ENCODE data around the gene TMEM178B. TPM values are rescaled to one million over a fixed set of nuclear protein-coding genes. Genes with fewer than 3 reads are reported as not detected.

Gene TMEM178B
- total and polyA plus RNA-seq, 9 of the 15 experiments (the other 6 are each of a cell fraction or from before 2014, with no cell fraction given): under 0.01 to 0.03 (median 0.01) TPM; not detected in 5

DNA sequence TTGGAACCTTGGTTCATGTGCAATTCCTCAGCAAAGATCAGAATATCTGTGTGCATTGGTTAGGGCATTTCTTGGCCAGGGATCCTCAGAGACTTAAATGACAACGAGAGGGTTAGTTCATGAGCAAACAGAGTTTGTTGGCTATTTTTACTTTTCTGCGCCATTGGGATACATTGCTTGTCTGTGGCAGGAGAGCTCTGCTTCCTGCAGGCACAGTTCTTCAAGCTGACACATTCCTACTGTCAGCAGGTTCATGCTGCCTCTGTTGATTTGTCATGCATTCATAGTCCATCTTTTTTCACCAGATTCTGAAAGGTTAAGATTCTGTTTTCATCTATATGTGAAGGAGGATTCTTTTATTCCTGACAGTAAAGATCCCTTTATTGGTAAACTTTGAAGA lies 139.4 kb downstream of the TMEM178B start (continued):
- TF ChIP-seq CBX8 (IDR thresholded peaks at IDR 0.05; ENCODE audit: borderline replicate concordance, extremely low read depth, low read depth, low read length, poor library complexity, severe bottlenecking) (no peak), SAFB (IDR thresholded peaks at IDR 0.05; ENCODE audit: borderline replicate concordance, low read depth, low read length) (no peak), RAD21 (CRISPR knock-in tag; conservative IDR thresholded peaks at IDR 0.05 in 1 of 2, IDR thresholded peaks at IDR 0.05 in 1 of 2) (no peak), HMG20B (CRISPR knock-in tag; IDR thresholded peaks at IDR 0.05) (no peak), ZBTB17 (CRISPR knock-in tag; IDR thresholded peaks at IDR 0.05) (no peak), HMG20A (CRISPR knock-in tag; conservative IDR thresholded peaks at IDR 0.05) (no peak), ARHGAP35 (IDR thresholded peaks at IDR 0.05; ENCODE audit: partially characterized antibody) (no peak), SREBF2 (CRISPR knock-in tag; IDR thresholded peaks at IDR 0.05) (no peak), ZNF12 (CRISPR knock-in tag; IDR thresholded peaks at IDR 0.05) (no peak)

DNA sequence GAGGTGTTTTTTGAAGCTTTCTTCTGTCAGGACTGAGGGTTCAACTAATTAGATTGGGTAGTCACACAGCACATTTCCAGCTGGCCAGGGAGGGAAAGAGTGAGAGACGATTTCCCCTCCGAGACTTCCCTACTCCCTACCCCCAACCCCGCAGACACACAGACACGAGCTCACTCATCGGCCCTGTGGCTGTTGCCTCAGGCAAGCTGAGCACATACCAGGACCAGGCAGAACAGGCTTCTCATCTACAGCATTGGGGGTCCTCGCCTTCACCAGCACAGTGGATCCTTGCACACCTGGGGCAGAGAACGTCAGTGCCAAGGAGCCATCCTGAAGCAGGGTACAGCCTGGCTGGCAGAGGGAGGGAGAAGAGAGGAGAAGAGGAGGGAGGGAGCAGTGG lies 144.1 kb downstream of the TMEM178B start:
- no peak for DNase-seq (ENCODE audit: extremely low read depth in 1 of 4, low spot score in 3 of 4)
- WGBS (ENCODE audit: insufficient coverage, low coverage, missing lambda C conversion rate): 0% methylated on average over 7 of the region's 7 CpGs
- H3K9ac ChIP-seq (ENCODE audit: insufficient read depth in 1 of 2, low read depth in 2 of 2, low read length in 2 of 2): no peak overlapping the region
- H3K27ac ChIP-seq (ENCODE audit: extremely low read depth, low read depth, low read length): no peak overlapping the region
- H4K20me1 ChIP-seq (replicated peaks; ENCODE audit: control insufficient read depth, insufficient read depth, low read length): no peaks in the 10 kb centered on the region
- no peaks in the 10 kb centered on the region for H3K79me2 ChIP-seq (ENCODE audit: control insufficient read depth, insufficient read depth, low read length)
- no peaks in the 10 kb centered on the region for H3K9me3 ChIP-seq (replicated peaks; ENCODE audit: control insufficient read depth, insufficient read depth, low read depth, low read length)
- H3K4me3 ChIP-seq: no peak overlapping the region
- intact Hi-C loops (cut with micrococcal nuclease) (no loop called here), in situ Hi-C loops (cut with MboI) (no loop called here)
- H3K4me1 ChIP-seq (replicated peaks in 1 of 2; ENCODE audit: control insufficient read depth in 2 of 2, insufficient read depth in 2 of 2, low read length in 2 of 2): no peaks in the 10 kb centered on the region
- H3K4me2 ChIP-seq (ENCODE audit: insufficient read depth, low read length): no peak overlapping the region
- POLR2A ChIA-PET: interaction anchor here (0.6 to 1.1 kb wide), 3 partner anchors 8 to 703 kb away, joined by 3 read pairs; no protein-coding TSS in a partner anchor
- CTCF ChIA-PET (ENCODE audit: low intra/inter-chr PET ratio): no interaction called here
- no peak overlapping the region for H2AFZ ChIP-seq (ENCODE audit: low read depth, low read length)
- FAIRE-seq: no peak
- H3K9me1 ChIP-seq (ENCODE audit: control insufficient read depth, insufficient read depth, low read length): no peaks in the 10 kb centered on the region
- peaks cover 3 to 12% of the 10 kb centered on the region in 2 experiments; a peak in 3 of 5 replicates for H3K27me3 ChIP-seq (ENCODE audit: control insufficient read depth in 2 of 2, insufficient read depth in 2 of 2, low read length in 2 of 2)
- no peak for TF ChIP-seq KLF1 (tag; IDR thresholded peaks at IDR 0.05)
- TF ChIP-seq NR2F6 (CRISPR knock-in tag; IDR thresholded peaks at IDR 0.05): no peak
- no peaks in the 10 kb centered on the region for H3K36me3 ChIP-seq (ENCODE audit: control insufficient read depth, insufficient read depth, low read length)
- ATAC-seq: no peak
- BruUV-seq (replicated peaks): no TSS peak
